Measurements from ENCODE around the gene PDZD8. TPM values are rescaled to one million over a fixed set of nuclear protein-coding genes. Genes with fewer than 3 reads are reported as not detected.
"Not testable (repeated sequence)": the region's sequence is repeated elsewhere in the genome, so short reads cannot be mapped to it uniquely, and the experiment has no call there.

PDZD8 gene
- total RNA-seq, 6 experiments from 2014 or later = 33.5 to 59.7 (median 46.4) TPM

DNA sequence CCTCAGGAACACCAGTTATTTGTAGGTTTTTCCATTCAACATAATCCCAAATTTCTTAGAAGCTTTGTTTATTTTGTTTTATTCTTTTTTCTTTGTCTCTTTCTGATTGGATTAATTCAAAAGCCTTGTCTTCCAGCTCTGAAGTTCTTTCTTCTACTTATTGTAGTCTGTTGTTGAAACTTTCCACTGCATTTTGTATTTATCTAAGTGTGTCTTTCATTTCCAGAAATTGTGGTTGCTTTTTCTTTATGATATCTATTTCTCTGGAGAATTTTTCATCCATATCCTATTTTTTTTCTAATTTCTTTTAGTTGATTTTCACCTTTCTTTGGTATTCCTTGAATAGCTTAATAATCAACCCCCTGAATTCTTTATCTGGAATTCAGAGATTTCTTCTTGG is 75.8 kb downstream of the PDZD8 start:
- no peaks in the 10 kb centered on the region for H3K27me3 ChIP-seq
- H3K27ac ChIP-seq = no peak overlapping the region
- no peak for ATAC-seq
- H3K4me3 ChIP-seq = no peak overlapping the region
- H3K36me3 ChIP-seq = no peaks in the 10 kb centered on the region
- intact Hi-C loops (cut with DNase I) = no loop called here
- no peak for DNase-seq
- H3K4me1 ChIP-seq = no peaks in the 10 kb centered on the region
- no peak for TF ChIP-seq CTCF (IDR thresholded peaks at IDR 0.05)
- no peak for TF ChIP-seq POLR2A (IDR thresholded peaks at IDR 0.05)
- H3K9me3 ChIP-seq = no peaks in the 10 kb centered on the region

- intact Hi-C loops (cut with DNase I) = no loop called here
- TF ChIP-seq POLR2A (IDR thresholded peaks at IDR 0.05) (no peak), CTCF (IDR thresholded peaks at IDR 0.05) (no peak)
- ATAC-seq = no peak
These were observed 77.0 kb downstream of the PDZD8 start for GRCh38 chr10:117298219-117298618.

GRCh38 chr10:117294735-117295134 is 80.5 kb downstream of the PDZD8 start:
- no peaks in the 10 kb centered on the region for H3K27me3 ChIP-seq
- 90% methylated on average over 2 of the region's 2 CpGs for WGBS (ENCODE audit: insufficient coverage, low coverage, low lambda C conversion rate, missing lambda C conversion rate)
- no peak overlapping the region for H3K27ac ChIP-seq
- no peak for ATAC-seq
- no peak for DNase-seq
- peaks cover 0 to 3% (median 0%) of the 10 kb centered on the region in 4 donors for H3K36me3 ChIP-seq
- H3K4me3 ChIP-seq = no peak overlapping the region
- TF ChIP-seq CTCF (IDR thresholded peaks at IDR 0.05) = no peak
- TF ChIP-seq POLR2A (IDR thresholded peaks at IDR 0.05) = no peak
- H3K4me1 ChIP-seq = no peaks in the 10 kb centered on the region
- no peaks in the 10 kb centered on the region for H3K9me3 ChIP-seq
- intact Hi-C loops (cut with DNase I) = no loop called here

More at GRCh38 chr10:117298219-117298618, 77.0 kb downstream of the PDZD8 start:
- Histone ChIP-seq H3K9me3 (no peaks in the 10 kb centered on the region), H3K27ac (no peak overlapping the region), H3K4me1 (no peaks in the 10 kb centered on the region), H3K4me3 (no peak overlapping the region), H3K36me3 (no peaks in the 10 kb centered on the region), H3K27me3 (no peaks in the 10 kb centered on the region)
- no peak for DNase-seq
- WGBS (ENCODE audit: insufficient coverage, low coverage, low lambda C conversion rate, missing lambda C conversion rate) = 75% methylated on average over 1 of the region's 1 CpG

DNA sequence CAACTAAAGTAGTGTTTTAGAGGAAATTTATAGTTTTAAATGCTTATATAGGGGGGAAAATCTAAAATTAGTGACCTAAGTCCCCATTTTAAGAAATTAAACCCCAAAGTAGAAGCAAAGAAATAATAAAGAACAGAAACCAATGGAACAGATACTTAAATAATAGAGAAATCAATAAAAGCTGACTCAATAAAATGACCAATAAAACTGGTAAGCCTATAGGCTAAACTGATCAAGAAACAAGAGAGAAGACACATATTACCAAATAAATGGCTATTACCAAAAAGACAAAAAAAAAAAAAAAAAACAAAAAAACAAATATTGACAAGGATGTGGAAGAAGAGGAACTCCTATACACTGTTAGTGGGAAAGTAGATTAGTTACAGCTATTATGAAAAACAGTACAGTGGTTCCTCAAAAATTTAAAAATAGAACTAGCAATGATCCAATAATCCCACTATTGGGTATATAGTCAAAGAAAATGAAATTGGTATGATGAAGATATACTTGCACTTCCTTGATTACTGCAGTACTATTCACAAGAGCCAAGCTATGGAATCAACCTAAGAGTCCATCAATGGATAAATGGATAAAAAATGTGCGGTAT is 81.1 kb downstream of the PDZD8 start:
- Histone ChIP-seq H3K4me1 (no peaks in the 10 kb centered on the region), H3K36me3 (peaks cover 0 to 9% (median 0%) of the 10 kb centered on the region in 4 donors), H3K27ac (no peak overlapping the region), H3K4me3 (no peak overlapping the region), H3K27me3 (no peaks in the 10 kb centered on the region), H3K9me3 (no peaks in the 10 kb centered on the region)
- WGBS (ENCODE audit: insufficient coverage, low coverage, low lambda C conversion rate, missing lambda C conversion rate) = 100% methylated on average over 1 of the region's 1 CpG
- intact Hi-C loops (cut with DNase I) = no loop called here
- TF ChIP-seq CTCF (IDR thresholded peaks at IDR 0.05) (no peak), POLR2A (IDR thresholded peaks at IDR 0.05) (no peak)
- no peak for ATAC-seq
- no peak for DNase-seq

- WGBS (ENCODE audit: insufficient coverage, low coverage, low lambda C conversion rate, missing lambda C conversion rate) = 94% methylated on average over 9 of the region's 10 CpGs
- intact Hi-C loops (cut with DNase I) = not testable (repeated sequence)
- H3K36me3 ChIP-seq = peaks cover 0 to 16% (median 0%) of the 10 kb centered on the region in 4 donors
These were observed 84.4 kb downstream of the PDZD8 start for GRCh38 chr10:117290872-117291271.

More at GRCh38 chr10:117290872-117291271, 84.4 kb downstream of the PDZD8 start:
- not testable (repeated sequence) for H3K9me3 ChIP-seq, H3K4me3 ChIP-seq, DNase-seq, H3K27me3 ChIP-seq, ATAC-seq, H3K4me1 ChIP-seq, H3K27ac ChIP-seq

Data from right lobe of liver (tissue), 6 donors.